GM12878 (cell line): Measurements from ENCODE around the gene ANKRD17. TPM values are rescaled to one million over a fixed set of nuclear protein-coding genes. Genes with fewer than 3 reads are reported as not detected.

Experiments used
- ATAC-seq: fragments of 200-7000 bp; cut with Tn5 transposase; 3 replicates; pipeline ENCODE4 v1.9.1; 2020; ENCODE audit warnings: mild to moderate bottlenecking, moderate library complexity
- BruUV-seq: library from RNA; stranded (reverse); fragments of 400-500 nt; replicated peaks from 2 replicates; lab custom pipeline; 2021; lab: Mats Ljungman, UMichigan
- CTCF ChIA-PET: fragments of 300-600 bp; sonication (Branson Sonifier 250); formaldehyde crosslinking; extraction: SDS; loops from one replicate; lab custom pipeline; 2021; ENCODE audit warnings: inconsistent platforms; lab: Yijun Ruan, JAX
- POLR2A ChIA-PET: fragments of 350-600 bp; formaldehyde crosslinking; extraction: SDS; loops from one replicate; lab custom pipeline; 2021; ENCODE audit warnings: inconsistent platforms; lab: Charles Lee
- RAD21 ChIA-PET: fragments of 300-600 bp; sonication (Branson Sonifier 250); formaldehyde crosslinking; loops from one replicate; lab custom pipeline; 2023; ENCODE audit warnings: antibody characterized with exemption; ENCODE audit not compliant: unreplicated experiment; lab: Charles Lee
- SMC1A ChIA-PET: fragments of 300-600 bp; sonication (Branson Sonifier 250); formaldehyde crosslinking; loops from one replicate; lab custom pipeline; 2023; ENCODE audit not compliant: unreplicated experiment, uncharacterized antibody; lab: Charles Lee
- DNase-seq: peaks from one replicate; pipeline ENCODE4 v3.0.0-alpha.2; 2011; ENCODE audit warnings: low read depth, low spot score
- FAIRE-seq: peaks from 3 replicates; lab custom pipeline; 2011; peaks lifted over from hg19 to GRCh38; lab: Jason Lieb, UNC
- H2AFZ ChIP-seq: 2 replicates; pipeline ENCODE4 v1.6.0; 2011; ENCODE audit warnings: low read depth, low read length, control low read depth; ENCODE audit not compliant: control insufficient read depth
- H3K27ac ChIP-seq: 2 replicates; pipeline ENCODE4 v1.5.1; 2011; ENCODE audit warnings: control low read depth; ENCODE audit not compliant: control insufficient read depth, insufficient read depth
- H3K27me3 ChIP-seq, 2 experiments: replicated peaks in 1 of 2; 2 replicates each; pipeline versions ENCODE4 v1.6.0 to v1.6.1; 2011; ENCODE audit warnings: low read length in 1 of 2; ENCODE audit not compliant: control insufficient read depth in 2 of 2, insufficient read depth in 2 of 2
- H3K36me3 ChIP-seq, 2 experiments: 2 replicates each; pipeline ENCODE4 v1.5.1; 2011; ENCODE audit warnings: low read length in 1 of 2; ENCODE audit not compliant: control insufficient read depth in 2 of 2, insufficient read depth in 2 of 2
- H3K4me1 ChIP-seq: 2 replicates; pipeline ENCODE4 v1.6.1; 2011; ENCODE audit warnings: mild to moderate bottlenecking, low read length, moderate library complexity, mixed read lengths; ENCODE audit not compliant: control insufficient read depth, insufficient read depth
- H3K4me2 ChIP-seq: 2 replicates; pipeline ENCODE4 v1.6.0; 2011; ENCODE audit warnings: control low read depth; ENCODE audit not compliant: control insufficient read depth, insufficient read depth
- H3K4me3 ChIP-seq: fragments of 200-600 bp; sonication (generic); 2 replicates; pipeline ENCODE4 v1.5.1; 2016
- H3K79me2 ChIP-seq: 2 replicates; pipeline ENCODE4 v1.6.0; 2011; ENCODE audit warnings: low read length; ENCODE audit not compliant: control insufficient read depth, insufficient read depth
- H3K9ac ChIP-seq: 2 replicates; pipeline ENCODE4 v1.8.0; 2011; ENCODE audit warnings: low read length, control low read depth, mixed read lengths; ENCODE audit not compliant: control insufficient read depth, insufficient read depth
- H3K9me3 ChIP-seq: replicated peaks from 3 replicates; pipeline ENCODE4 v1.5.1; 2011; ENCODE audit warnings: mild to moderate bottlenecking, low read length; ENCODE audit not compliant: control insufficient read depth, insufficient read depth
- H4K20me1 ChIP-seq: 2 replicates; pipeline ENCODE4 v1.6.0; 2011; ENCODE audit not compliant: control insufficient read depth, insufficient read depth
- BACH1 ChIP-seq: fragments of 450-650 bp; IDR thresholded peaks from 2 replicates; pipeline ENCODE4 v1.6.1; 2017; ENCODE audit warnings: mild to moderate bottlenecking, borderline replicate concordance
- WGBS: methylation state at CpG from one replicate; pipeline ENCODE4 v1.1.6; 2016; ENCODE audit warnings: low lambda C conversion rate; ENCODE audit not compliant: insufficient replicate concordance, insufficient coverage; ENCODE audit errors: missing lambda C conversion rate; 5-methylcytosine and 5-hydroxymethylcytosine counted together
- in situ Hi-C: fragments of 300-500 bp; cut with MboI; formaldehyde crosslinking; loops from 9 replicates; pipeline ENCODE4 v1.14.3; 2018; ENCODE audit warnings: mixed read lengths
- intact Hi-C: fragments of 100-400 bp; cut with micrococcal nuclease; formaldehyde crosslinking; loops from one replicate; pipeline ENCODE4 v1.14.2; 2022; ENCODE audit not compliant: unreplicated experiment
- polyA plus RNA-seq, 11 experiments: library from polyadenylated mRNA; depleted of rRNA in 4 of 11; unstranded in 6 of 11; stranded (reverse) in 5 of 11; fragments of >200 nt; fragmentation: Nextera tagmentation in 4 of 11; fragmentation: Illumina TruSeq in 1 of 11; extraction: Ambion mirVana in 4 of 11; extraction: Trizol in 1 of 11; gene quantifications; 1 replicate in 1 of 11; 2 replicates in 10 of 11; pipeline versions ENCODE4 v1.2.1 to v1.2.3, GENCODE V29; 2011 to 2016; ENCODE audit warnings: inconsistent platforms in 2 of 11, missing spikeins in 2 of 11, low read depth in 1 of 11
- total RNA-seq, 4 experiments: library from RNA; depleted of rRNA in 3 of 4; stranded (reverse); fragments of >200 nt in 3 of 4; fragmentation: Illumina TruSeq in 1 of 4; extraction: Trizol in 1 of 4; gene quantifications; 2 replicates each; pipeline versions ENCODE4 v1.2.1 to v1.2.3, GENCODE V29; 2013 to 2021
- TF ChIP-seq, protein P1 (sequence below), 3 experiments: IDR thresholded peaks in 2 of 3; conservative IDR thresholded peaks in 1 of 3; 2 replicates each; pipeline ENCODE4 v1.5.1; 2011; ENCODE audit warnings: low read depth in 3 of 3, low read length in 3 of 3, mild to moderate bottlenecking in 3 of 3, control low read depth in 2 of 3, moderate library complexity in 2 of 3, inconsistent platforms in 1 of 3, mixed read lengths in 1 of 3; ENCODE audit not compliant: control insufficient read depth in 2 of 3, insufficient read depth in 1 of 3; ENCODE audit errors: extremely low read depth in 1 of 3
- TF ChIP-seq, protein P2 (sequence below): fragments of 450-650 bp; IDR thresholded peaks from 2 replicates; pipeline ENCODE4 v1.6.1; 2016; ENCODE audit warnings: mild to moderate bottlenecking

The ANKRD17 gene
- total and polyA plus RNA-seq, 10 of the 15 experiments (the other 5 are each of a cell fraction or from before 2014, with no cell fraction given): 11.7 to 46.5 (median 32.6) TPM

DNA sequence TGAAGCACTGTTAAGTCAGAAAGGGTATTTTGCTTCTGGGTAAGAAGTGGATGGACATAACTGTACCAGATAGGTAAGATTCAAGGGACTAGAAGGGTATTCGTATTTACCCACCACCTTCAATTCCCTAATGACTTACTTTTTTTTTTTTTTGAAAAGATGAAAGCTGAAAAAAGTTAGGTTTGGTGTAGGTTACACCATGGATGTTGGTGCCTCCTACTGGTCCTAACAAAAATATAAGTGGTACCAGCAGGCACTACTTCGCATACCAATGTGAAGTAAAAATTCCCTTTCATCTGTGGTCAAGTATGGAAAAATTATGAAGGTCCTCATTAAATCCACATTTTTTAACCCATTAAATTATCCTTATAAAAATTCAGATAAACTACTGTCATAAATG lies 7.2 kb downstream of the ANKRD17 start:
- H3K79me2 ChIP-seq: peaks cover 96% of the 10 kb centered on the region
- peak overlapping the region; percentile 12; the same call in 1 of the 2 replicates for H3K4me2 ChIP-seq
- DNase-seq: no peak
- WGBS: 63% methylated on average over 2 of the region's 2 CpGs
- no peak overlapping the region for H3K27ac ChIP-seq
- ChIA-PET SMC1A (interaction anchor here (0.9 kb wide), 1 partner anchor 131 kb away, joined by 3 read pairs; no protein-coding TSS in a partner anchor), RAD21 (no interaction called here), POLR2A (interaction anchor here (0.6 kb wide), 2 partner anchors 40 to 59 kb away, joined by 4 to 6 read pairs; no protein-coding TSS in a partner anchor), CTCF (interaction anchor here (0.7 to 1.7 kb wide), 5 partner anchors 9 to 123 kb away, joined by 3 to 6 read pairs (median 3); no protein-coding TSS in a partner anchor)
- in situ Hi-C loops: no loop called here
- H3K4me3 ChIP-seq: no peak overlapping the region
- FAIRE-seq: no peak
- H3K27me3 ChIP-seq: no peaks in the 10 kb centered on the region
- no peak for ATAC-seq
- intact Hi-C loops: loop anchor here (10.0 kb wide), 1 partner anchor 343 kb away; no protein-coding TSS in a partner anchor
- no peaks in the 10 kb centered on the region for H3K4me1 ChIP-seq
- peaks cover 0 to 8% of the 10 kb centered on the region in 2 experiments; a peak in 2 of 4 replicates for H3K36me3 ChIP-seq
- H2AFZ ChIP-seq: no peak overlapping the region
- TF ChIP-seq, protein P1, sequence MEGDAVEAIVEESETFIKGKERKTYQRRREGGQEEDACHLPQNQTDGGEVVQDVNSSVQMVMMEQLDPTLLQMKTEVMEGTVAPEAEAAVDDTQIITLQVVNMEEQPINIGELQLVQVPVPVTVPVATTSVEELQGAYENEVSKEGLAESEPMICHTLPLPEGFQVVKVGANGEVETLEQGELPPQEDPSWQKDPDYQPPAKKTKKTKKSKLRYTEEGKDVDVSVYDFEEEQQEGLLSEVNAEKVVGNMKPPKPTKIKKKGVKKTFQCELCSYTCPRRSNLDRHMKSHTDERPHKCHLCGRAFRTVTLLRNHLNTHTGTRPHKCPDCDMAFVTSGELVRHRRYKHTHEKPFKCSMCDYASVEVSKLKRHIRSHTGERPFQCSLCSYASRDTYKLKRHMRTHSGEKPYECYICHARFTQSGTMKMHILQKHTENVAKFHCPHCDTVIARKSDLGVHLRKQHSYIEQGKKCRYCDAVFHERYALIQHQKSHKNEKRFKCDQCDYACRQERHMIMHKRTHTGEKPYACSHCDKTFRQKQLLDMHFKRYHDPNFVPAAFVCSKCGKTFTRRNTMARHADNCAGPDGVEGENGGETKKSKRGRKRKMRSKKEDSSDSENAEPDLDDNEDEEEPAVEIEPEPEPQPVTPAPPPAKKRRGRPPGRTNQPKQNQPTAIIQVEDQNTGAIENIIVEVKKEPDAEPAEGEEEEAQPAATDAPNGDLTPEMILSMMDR (IDR thresholded peaks at IDR 0.05 in 2 of 3, conservative IDR thresholded peaks at IDR 0.05 in 1 of 3; ENCODE audit: control insufficient read depth in 2 of 3, extremely low read depth in 1 of 3, insufficient read depth in 1 of 3, low read depth in 3 of 3, low read length in 3 of 3): peak in 1 of 3 experiments; percentile 8; a peak in 1 of 6 replicates
- TF ChIP-seq, protein P2, sequence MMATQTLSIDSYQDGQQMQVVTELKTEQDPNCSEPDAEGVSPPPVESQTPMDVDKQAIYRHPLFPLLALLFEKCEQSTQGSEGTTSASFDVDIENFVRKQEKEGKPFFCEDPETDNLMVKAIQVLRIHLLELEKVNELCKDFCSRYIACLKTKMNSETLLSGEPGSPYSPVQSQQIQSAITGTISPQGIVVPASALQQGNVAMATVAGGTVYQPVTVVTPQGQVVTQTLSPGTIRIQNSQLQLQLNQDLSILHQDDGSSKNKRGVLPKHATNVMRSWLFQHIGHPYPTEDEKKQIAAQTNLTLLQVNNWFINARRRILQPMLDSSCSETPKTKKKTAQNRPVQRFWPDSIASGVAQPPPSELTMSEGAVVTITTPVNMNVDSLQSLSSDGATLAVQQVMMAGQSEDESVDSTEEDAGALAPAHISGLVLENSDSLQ: no peak
- no peak for TF ChIP-seq BACH1
- no TSS peak for BruUV-seq
- H3K9me3 ChIP-seq: peaks cover 3% of the 10 kb centered on the region; the same call in 2 of the 3 replicates
- no peaks in the 10 kb centered on the region; the same call in 1 of the 2 replicates for H4K20me1 ChIP-seq
- H3K9ac ChIP-seq: no peak overlapping the region
